ENCODE results near the gene TBCCD1. TPM values are rescaled to one million over a fixed set of nuclear protein-coding genes. Genes with fewer than 3 reads are reported as not detected.

Gene TBCCD1
- total RNA-seq, 1 donor from 2014 or later, result 19.5 TPM

- TF ChIP-seq, protein P1, sequence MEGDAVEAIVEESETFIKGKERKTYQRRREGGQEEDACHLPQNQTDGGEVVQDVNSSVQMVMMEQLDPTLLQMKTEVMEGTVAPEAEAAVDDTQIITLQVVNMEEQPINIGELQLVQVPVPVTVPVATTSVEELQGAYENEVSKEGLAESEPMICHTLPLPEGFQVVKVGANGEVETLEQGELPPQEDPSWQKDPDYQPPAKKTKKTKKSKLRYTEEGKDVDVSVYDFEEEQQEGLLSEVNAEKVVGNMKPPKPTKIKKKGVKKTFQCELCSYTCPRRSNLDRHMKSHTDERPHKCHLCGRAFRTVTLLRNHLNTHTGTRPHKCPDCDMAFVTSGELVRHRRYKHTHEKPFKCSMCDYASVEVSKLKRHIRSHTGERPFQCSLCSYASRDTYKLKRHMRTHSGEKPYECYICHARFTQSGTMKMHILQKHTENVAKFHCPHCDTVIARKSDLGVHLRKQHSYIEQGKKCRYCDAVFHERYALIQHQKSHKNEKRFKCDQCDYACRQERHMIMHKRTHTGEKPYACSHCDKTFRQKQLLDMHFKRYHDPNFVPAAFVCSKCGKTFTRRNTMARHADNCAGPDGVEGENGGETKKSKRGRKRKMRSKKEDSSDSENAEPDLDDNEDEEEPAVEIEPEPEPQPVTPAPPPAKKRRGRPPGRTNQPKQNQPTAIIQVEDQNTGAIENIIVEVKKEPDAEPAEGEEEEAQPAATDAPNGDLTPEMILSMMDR (IDR thresholded peaks at IDR 0.05; ENCODE audit: unreplicated experiment), result no peak
- DNase-seq (ENCODE audit: low spot score), result no peak
- no peak overlapping the region for H3K4me3 Mint-ChIP-seq (ENCODE audit: unreplicated experiment)
- no peaks in the 10 kb centered on the region for H3K36me3 Mint-ChIP-seq (ENCODE audit: low read depth, unreplicated experiment)
- H3K9me3 Mint-ChIP-seq (ENCODE audit: unreplicated experiment), result no peaks in the 10 kb centered on the region
- peaks cover 10% of the 10 kb centered on the region for H3K4me1 Mint-ChIP-seq (ENCODE audit: unreplicated experiment)
- H3K27ac Mint-ChIP-seq (ENCODE audit: unreplicated experiment), result no peak overlapping the region
- H3K27me3 Mint-ChIP-seq (ENCODE audit: unreplicated experiment), result peaks cover 10% of the 10 kb centered on the region
Observed at GRCh38 chr3:186525369-186526255, 41.5 kb downstream of the TBCCD1 start.

- Mint-ChIP-seq H3K27ac (ENCODE audit: unreplicated experiment) (no peak overlapping the region), H3K36me3 (ENCODE audit: low read depth, unreplicated experiment) (no peaks in the 10 kb centered on the region), H3K27me3 (ENCODE audit: unreplicated experiment) (peaks cover 10% of the 10 kb centered on the region), H3K9me3 (ENCODE audit: unreplicated experiment) (no peaks in the 10 kb centered on the region), H3K4me3 (ENCODE audit: unreplicated experiment) (no peak overlapping the region), H3K4me1 (ENCODE audit: unreplicated experiment) (peaks cover 6% of the 10 kb centered on the region)
- TF ChIP-seq, protein P1 (IDR thresholded peaks at IDR 0.05; ENCODE audit: unreplicated experiment), result no peak
- DNase-seq (ENCODE audit: low spot score), result no peak
Observed at GRCh38 chr3:186524616-186525015, 42.5 kb downstream of the TBCCD1 start.

- DNase-seq (ENCODE audit: low spot score), result no peak
- Mint-ChIP-seq H3K4me3 (ENCODE audit: unreplicated experiment) (no peak overlapping the region), H3K27ac (ENCODE audit: unreplicated experiment) (no peak overlapping the region), H3K36me3 (ENCODE audit: low read depth, unreplicated experiment) (no peaks in the 10 kb centered on the region), H3K27me3 (ENCODE audit: unreplicated experiment) (peaks cover 5% of the 10 kb centered on the region), H3K4me1 (ENCODE audit: unreplicated experiment) (no peaks in the 10 kb centered on the region), H3K9me3 (ENCODE audit: unreplicated experiment) (no peaks in the 10 kb centered on the region)
- TF ChIP-seq, protein P1 (IDR thresholded peaks at IDR 0.05; ENCODE audit: unreplicated experiment), result no peak
Observed at GRCh38 chr3:186523434-186523833, 43.7 kb downstream of the TBCCD1 start.

DNA sequence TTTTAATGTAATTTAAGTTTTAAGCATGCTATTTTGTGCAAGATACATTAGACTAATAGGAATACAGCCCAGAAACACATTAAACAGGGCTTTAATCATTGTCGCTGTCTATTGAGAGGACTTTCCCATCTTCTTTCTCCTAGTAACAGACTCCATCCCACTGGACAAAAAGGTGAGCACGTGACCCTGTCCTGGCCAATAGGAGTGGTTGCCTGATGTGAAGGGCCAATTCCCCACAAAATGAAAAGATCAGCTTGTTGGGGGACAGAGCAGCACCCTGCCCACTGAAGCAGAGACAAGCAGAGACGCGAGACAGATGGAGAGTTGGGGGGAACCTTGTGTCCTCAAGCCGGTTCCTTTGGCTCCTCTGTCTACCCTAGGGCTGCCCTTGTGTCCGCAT is 44.1 kb downstream of the TBCCD1 start:
- H3K4me3 Mint-ChIP-seq (ENCODE audit: unreplicated experiment), result no peak overlapping the region
- H3K4me1 Mint-ChIP-seq (ENCODE audit: unreplicated experiment), result no peaks in the 10 kb centered on the region
- H3K27ac Mint-ChIP-seq (ENCODE audit: unreplicated experiment), result no peak overlapping the region
- no peaks in the 10 kb centered on the region for H3K36me3 Mint-ChIP-seq (ENCODE audit: low read depth, unreplicated experiment)
- H3K27me3 Mint-ChIP-seq (ENCODE audit: unreplicated experiment), result peaks cover 5% of the 10 kb centered on the region
- H3K9me3 Mint-ChIP-seq (ENCODE audit: unreplicated experiment), result no peaks in the 10 kb centered on the region
- TF ChIP-seq, protein P1 (IDR thresholded peaks at IDR 0.05; ENCODE audit: unreplicated experiment), result no peak
- no peak for DNase-seq (ENCODE audit: low spot score)

Measured in endothelial cell (in vitro differentiated cells).